H1 (cell line): ENCODE data around the gene EXOSC1. TPM values are rescaled to one million over a fixed set of nuclear protein-coding genes. Genes with fewer than 3 reads are reported as not detected.

ENCODE experiments used
- CTCF ChIA-PET: fragments of 300-600 bp; sonication (Branson Sonifier 250); formaldehyde crosslinking; loops from one replicate; lab custom pipeline; 2021; ENCODE audit not compliant: partially characterized antibody; lab: Charles Lee
- POLR2A ChIA-PET: fragments of 300-600 bp; sonication (Branson Sonifier 250); formaldehyde crosslinking; loops from one replicate; lab custom pipeline; 2021; ENCODE audit warnings: inconsistent platforms; ENCODE audit not compliant: partially characterized antibody; lab: Charles Lee
- DNase-seq, 2 experiments: peaks; one replicate each; pipeline versions ENCODE4 v3.0.0 to v3.0.0-alpha.2; 2010 to 2022; ENCODE audit warnings: low spot score in 2 of 2, low read depth in 1 of 2, mixed read lengths in 1 of 2
- FAIRE-seq: peaks from 2 replicates; lab custom pipeline; 2011; peaks lifted over from hg19 to GRCh38; lab: Jason Lieb, UNC
- H2AFZ ChIP-seq: 2 replicates; pipeline ENCODE4 v1.8.1; 2012; ENCODE audit warnings: low read length, inconsistent platforms
- H2AK5ac ChIP-seq: 2 replicates; pipeline ENCODE4 v1.6.1; 2013; ENCODE audit warnings: low read depth, low read length
- H2BK120ac ChIP-seq: replicated peaks from 2 replicates; pipeline ENCODE3; 2013; ENCODE audit warnings: low read depth, low read length, inconsistent platforms
- H2BK12ac ChIP-seq: 2 replicates; pipeline ENCODE4 v1.6.1; 2013; ENCODE audit warnings: low read depth, low read length
- H2BK15ac ChIP-seq: 2 replicates; pipeline ENCODE4 v1.6.1; 2013; ENCODE audit warnings: low read length
- H2BK20ac ChIP-seq: 2 replicates; pipeline ENCODE4 v1.6.1; 2013; ENCODE audit warnings: low read length
- H2BK5ac ChIP-seq: 2 replicates; pipeline ENCODE4 v1.6.1; 2013; ENCODE audit warnings: low read depth, low read length
- H3K14ac ChIP-seq: 2 replicates; pipeline ENCODE4 v1.6.1; 2013; ENCODE audit warnings: inconsistent platforms; ENCODE audit not compliant: insufficient read length
- H3K18ac ChIP-seq: 2 replicates; pipeline ENCODE4 v1.6.1; 2013; ENCODE audit warnings: low read length; ENCODE audit errors: extremely low read depth
- H3K23ac ChIP-seq: 2 replicates; pipeline ENCODE4 v1.6.1; 2013; ENCODE audit warnings: inconsistent platforms; ENCODE audit not compliant: insufficient read length
- H3K23me2 ChIP-seq: 2 replicates; pipeline ENCODE4 v1.6.1; 2013; ENCODE audit warnings: low read depth, low read length
- H3K27ac ChIP-seq: 2 replicates; pipeline ENCODE4 v1.6.1; 2011; ENCODE audit warnings: low read depth, low read length, inconsistent platforms
- H3K27me3 ChIP-seq, 4 experiments: replicated peaks in 1 of 4; 1 replicate in 1 of 4; 2 replicates in 3 of 4; pipeline versions ENCODE4 v1.6.1 to v1.8.1; 2011 to 2013; ENCODE audit warnings: low read length in 3 of 4, mild to moderate bottlenecking in 3 of 4, inconsistent platforms in 2 of 4, mixed read lengths in 2 of 4, moderate library complexity in 1 of 4; ENCODE audit not compliant: control insufficient read depth in 3 of 4, insufficient read depth in 3 of 4; ENCODE audit errors: extremely low read depth in 1 of 4
- H3K36me3 ChIP-seq, 4 experiments: 2 replicates each; pipeline versions ENCODE4 v1.6.1 to v1.8.1; 2011 to 2013; ENCODE audit warnings: mild to moderate bottlenecking in 4 of 4, low read length in 3 of 4, moderate library complexity in 2 of 4, control low read depth in 1 of 4, inconsistent platforms in 1 of 4; ENCODE audit not compliant: insufficient read depth in 4 of 4, control insufficient read depth in 2 of 4
- H3K4ac ChIP-seq: replicated peaks from 2 replicates; pipeline ENCODE3; 2013; ENCODE audit warnings: low read length, low read depth, mixed read lengths, inconsistent platforms; ENCODE audit not compliant: insufficient read length
- H3K4me1 ChIP-seq, 4 experiments: replicated peaks in 1 of 4; 1 replicate in 1 of 4; 2 replicates in 3 of 4; pipeline versions ENCODE4 v1.6.1 to v1.8.1; 2011 to 2013; ENCODE audit warnings: low read length in 3 of 4, inconsistent platforms in 2 of 4, mixed read lengths in 1 of 4; ENCODE audit not compliant: insufficient read depth in 4 of 4, control insufficient read depth in 3 of 4
- H3K4me2 ChIP-seq, 2 experiments: 2 replicates each; pipeline versions ENCODE4 v1.6.1 to v1.8.1; 2011 to 2013; ENCODE audit warnings: low read depth in 2 of 2, low read length in 2 of 2, control low read depth in 1 of 2, inconsistent platforms in 1 of 2, mild to moderate bottlenecking in 1 of 2; ENCODE audit not compliant: insufficient read depth in 1 of 2
- H3K4me3 ChIP-seq, 4 experiments: fragments of 200-600, 300-600 bp in 1 of 4; sonication (generic), shearing (Covaris generic), sonication (Bioruptor Twin) in 1 of 4; 2 replicates each; pipeline versions ENCODE4 v1.5.1 to v1.8.1; 2011 to 2016; ENCODE audit warnings: low read length in 4 of 4, low read depth in 3 of 4, control low read depth in 2 of 4, inconsistent platforms in 2 of 4, mild to moderate bottlenecking in 2 of 4, mixed read lengths in 1 of 4, moderate library complexity in 1 of 4; ENCODE audit not compliant: insufficient read depth in 2 of 4; ENCODE audit errors: extremely low read depth in 1 of 4
- H3K56ac ChIP-seq: replicated peaks from 2 replicates; pipeline ENCODE3; 2013; ENCODE audit warnings: low read depth, mild to moderate bottlenecking, mixed read lengths, low read length, inconsistent platforms; ENCODE audit not compliant: insufficient read length
- H3K79me1 ChIP-seq: 2 replicates; pipeline ENCODE4 v1.6.1; 2013; ENCODE audit warnings: low read depth, low read length, control low read depth
- H3K79me2 ChIP-seq, 2 experiments: 2 replicates each; pipeline versions ENCODE4 v1.6.1 to v1.8.1; 2012 to 2013; ENCODE audit warnings: low read length in 2 of 2, mild to moderate bottlenecking in 2 of 2, inconsistent platforms in 1 of 2; ENCODE audit not compliant: insufficient read depth in 2 of 2, control insufficient read depth in 1 of 2
- H3K9ac ChIP-seq, 4 experiments: replicated peaks in 1 of 4; 1 replicate in 1 of 4; 2 replicates in 3 of 4; pipeline versions ENCODE4 v1.6.1 to v1.8.1; 2011 to 2013; ENCODE audit warnings: low read depth in 3 of 4, low read length in 3 of 4, control low read depth in 2 of 4, mild to moderate bottlenecking in 2 of 4, moderate library complexity in 2 of 4, inconsistent platforms in 1 of 4; ENCODE audit errors: extremely low read depth in 1 of 4
- H3K9me3 ChIP-seq, 2 experiments: 2 replicates each; pipeline versions ENCODE4 v1.6.1 to v1.8.1; 2012 to 2013; ENCODE audit warnings: mild to moderate bottlenecking in 2 of 2, moderate library complexity in 2 of 2, control low read depth in 1 of 2, inconsistent platforms in 1 of 2, low read depth in 1 of 2, low read length in 1 of 2, mixed read lengths in 1 of 2; ENCODE audit not compliant: insufficient read depth in 2 of 2
- H4K20me1 ChIP-seq, 2 experiments: replicated peaks in 1 of 2; 2 replicates each; pipeline versions ENCODE3 to v1.8.1; 2011 to 2013; ENCODE audit warnings: inconsistent platforms in 2 of 2, low read length in 2 of 2, mild to moderate bottlenecking in 1 of 2; ENCODE audit not compliant: insufficient read depth in 2 of 2, control insufficient read depth in 1 of 2
- H4K5ac ChIP-seq: 2 replicates; pipeline ENCODE4 v1.6.1; 2013; ENCODE audit warnings: low read length, low read depth, mixed read lengths, inconsistent platforms; ENCODE audit not compliant: insufficient read length
- H4K8ac ChIP-seq: 2 replicates; pipeline ENCODE4 v1.8.0; 2013; ENCODE audit warnings: mild to moderate bottlenecking, moderate library complexity, low read length, inconsistent platforms; ENCODE audit not compliant: insufficient read depth; ENCODE audit errors: extremely low read depth
- H4K91ac ChIP-seq: replicated peaks from 2 replicates; pipeline ENCODE3; 2013; ENCODE audit warnings: low read length, mixed read lengths, inconsistent platforms; ENCODE audit not compliant: insufficient read length
- BCL11A ChIP-seq, 2 experiments: IDR thresholded peaks; one replicate each; pipeline ENCODE4 v1.6.1; 2011; ENCODE audit warnings: low read depth in 2 of 2, low read length in 2 of 2, mild to moderate bottlenecking in 2 of 2
- CHD2 ChIP-seq: IDR thresholded peaks from 2 replicates; pipeline ENCODE4 v1.6.1; 2012; ENCODE audit warnings: low read length, improper control_type of control experiment
- CTCF ChIP-seq, 3 experiments: IDR thresholded peaks; 1 replicate in 2 of 3; 2 replicates in 1 of 3; pipeline versions ENCODE4 v1.5.1 to v1.6.1; 2011; ENCODE audit warnings: low read length in 3 of 3, mild to moderate bottlenecking in 3 of 3, inconsistent platforms in 2 of 3, low read depth in 1 of 3, moderate library complexity in 1 of 3; ENCODE audit not compliant: insufficient read depth in 1 of 3; ENCODE audit errors: control extremely low read depth in 1 of 3
- EGR1 ChIP-seq: IDR thresholded peaks from 2 replicates; pipeline ENCODE4 v1.6.1; 2011; ENCODE audit warnings: low read depth, low read length, borderline replicate concordance
- HDAC2 ChIP-seq, 2 experiments: fragments of 300-600 bp in 1 of 2; sonication (generic) in 1 of 2; IDR thresholded peaks; 2 replicates each; pipeline ENCODE4 v1.6.1; 2011 to 2012; ENCODE audit warnings: low read depth in 2 of 2, low read length in 2 of 2, mild to moderate bottlenecking in 2 of 2, moderate library complexity in 2 of 2, borderline replicate concordance in 1 of 2, inconsistent platforms in 1 of 2
- PHF8 ChIP-seq: fragments of 200-600 bp; sonication (generic); conservative IDR thresholded peaks from 2 replicates; pipeline ENCODE4 v1.7.1; 2012; ENCODE audit warnings: low read depth, mild to moderate bottlenecking, inconsistent platforms, low read length, moderate library complexity
- RXRA ChIP-seq: IDR thresholded peaks from 2 replicates; pipeline ENCODE4 v1.6.1; 2011; ENCODE audit warnings: low read depth, mild to moderate bottlenecking, low read length, moderate library complexity; ENCODE audit not compliant: insufficient read depth
- WGBS, 2 experiments: shearing (Covaris generic) in 1 of 2; methylation state at CpG; one replicate each; pipeline versions ENCODE4 v1.1.6 to v1.1.7; 2013 to 2015; ENCODE audit warnings: low lambda C conversion rate in 2 of 2, mixed read lengths in 2 of 2, inconsistent platforms in 1 of 2, low coverage in 1 of 2, missing lambda C conversion rate in 1 of 2; ENCODE audit not compliant: insufficient replicate concordance in 2 of 2, insufficient coverage in 1 of 2, insufficient read length in 1 of 2; ENCODE audit errors: extremely low coverage in 1 of 2, missing lambda C conversion rate in 1 of 2; 5-methylcytosine and 5-hydroxymethylcytosine counted together
- polyA plus RNA-seq, 7 experiments: library from polyadenylated mRNA; depleted of rRNA in 3 of 7; stranded (reverse) in 5 of 7; unstranded in 2 of 7; fragments of >200 nt in 5 of 7; fragments of 200-250 nt in 2 of 7; gene quantifications; 1 replicate in 5 of 7; 2 replicates in 1 of 7; 4 replicates in 1 of 7; pipeline versions ENCODE4 v1.2.1 to v1.2.3, GENCODE V29; 2011 to 2013; ENCODE audit warnings: missing spikeins in 2 of 7, mixed read lengths in 2 of 7
- total RNA-seq: library from RNA; stranded (reverse); fragmentation: NEBNext Ultra II Directional; extraction: Animal tissue kit (Norgen Biotek cat#: 25700); gene quantifications from 2 replicates; pipeline ENCODE4 v1.2.1, GENCODE V29; 2021

Gene EXOSC1
- total and polyA plus RNA-seq, 2 of the 8 experiments (the other 6 are each of a cell fraction or from before 2014, with no cell fraction given) = 52.1 to 68.1 TPM

- Histone ChIP-seq H3K4me2 (no peak overlapping the region), H3K4ac (no peak overlapping the region), H3K18ac (no peak overlapping the region), H2AK5ac (no peak overlapping the region), H3K4me1 (peaks cover 0 to 7% (median 4%) of the 10 kb centered on the region in 4 experiments; a peak in 4 of 7 replicates), H3K79me2 (peaks cover 0 to 12% of the 10 kb centered on the region in 2 experiments; a peak in 2 of 4 replicates), H3K27ac (no peak overlapping the region), H3K14ac (no peak overlapping the region), H2BK5ac (no peak overlapping the region), H2AFZ (no peak overlapping the region), H4K91ac (no peak overlapping the region), H3K23ac (no peak overlapping the region), H2BK20ac (no peak overlapping the region), H2BK12ac (no peak overlapping the region), H4K20me1 (peaks cover 0 to 9% of the 10 kb centered on the region in 2 experiments), H3K36me3 (peaks cover 3 to 49% (median 24%) of the 10 kb centered on the region in 4 experiments; a peak in 7 of 8 replicates), H3K79me1 (peaks cover 4% of the 10 kb centered on the region; the same call in 1 of the 2 replicates), H3K9me3 (no peaks in the 10 kb centered on the region), H3K4me3 (no peak overlapping the region), H2BK120ac (no peak overlapping the region), H3K23me2 (peaks cover 5% of the 10 kb centered on the region; the same call in 1 of the 2 replicates), H4K8ac (no peak overlapping the region), H2BK15ac (no peak overlapping the region), H3K9ac (no peak overlapping the region), H3K27me3 (no peaks in the 10 kb centered on the region), H3K56ac (no peak overlapping the region), H4K5ac (no peak overlapping the region)
- TF ChIP-seq CHD2 (no peak), EGR1 (no peak), PHF8 (no peak), BCL11A (IDR thresholded peaks at IDR 0.05; ENCODE audit: low read depth in 2 of 2, low read length in 2 of 2) (no peak), CTCF (IDR thresholded peaks at IDR 0.05; ENCODE audit: control extremely low read depth in 1 of 3, insufficient read depth in 1 of 3, low read depth in 1 of 3, low read length in 3 of 3) (no peak), RXRA (no peak), HDAC2 (IDR thresholded peaks at IDR 0.05; ENCODE audit: borderline replicate concordance in 1 of 2, low read depth in 2 of 2, low read length in 2 of 2) (no peak)
- ChIA-PET POLR2A (interaction anchor here (1.3 kb wide), 1 partner anchor 58 kb away, joined by 3 read pairs; no protein-coding TSS in a partner anchor), CTCF (no interaction called here)
- FAIRE-seq = no peak
- no peak for DNase-seq
- 79% methylated on average over 4 of the region's 4 CpGs; no CpG with 5 or more reads in 1 of the 2 experiments for WGBS, 2 experiments
Measured at GRCh38 chr10:97396056-97396455, 49.8 kb downstream of the EXOSC1 start.
